B cell (primary cell): Measurements from ENCODE around the gene TMEM185B. TPM values are rescaled to one million over a fixed set of nuclear protein-coding genes. Genes with fewer than 3 reads are reported as not detected.

Experiments used
- ATAC-seq: fragments of 200-7000 bp; cut with Tn5 transposase; one replicate; pipeline ENCODE4 v1.10.0; 2021; ENCODE audit warnings: low read depth, mild to moderate bottlenecking, moderate number of reproducible peaks, moderate library complexity
- CTCF ChIA-PET: fragments of 350-600 bp; sonication (Branson Sonifier 250); formaldehyde crosslinking; loops from one replicate; lab custom pipeline; 2021; ENCODE audit warnings: antibody characterized with exemption, inconsistent platforms; lab: Charles Lee
- POLR2A ChIA-PET: fragments of 350-600 bp; sonication (Branson Sonifier 250); formaldehyde crosslinking; loops from one replicate; lab custom pipeline; 2021; ENCODE audit warnings: antibody characterized with exemption; lab: Charles Lee
- DNase-seq: peaks from one replicate; pipeline ENCODE4 v3.0.0; 2013
- H2AFZ ChIP-seq: 2 replicates; pipeline ENCODE4 v1.6.1; 2012; ENCODE audit warnings: mild to moderate bottlenecking, low read depth, low read length; ENCODE audit not compliant: insufficient read depth, poor library complexity, severe bottlenecking
- H3K27ac ChIP-seq, 2 donors: 1 replicate in 1 of 2; 2 replicates in 1 of 2; pipeline ENCODE4 v1.5.1; 2012 to 2013; ENCODE audit warnings: low read length in 2 of 2, mild to moderate bottlenecking in 2 of 2, moderate library complexity in 1 of 2
- H3K27me3 ChIP-seq, 4 experiments: fragments of 200-600 bp in 1 of 4; sonication (generic) in 1 of 4; replicated peaks in 1 of 4; 1 replicate in 2 of 4; 2 replicates in 2 of 4; pipeline versions ENCODE4 v1.6.1 to v1.7.0; 2013 to 2016; ENCODE audit warnings: low read length in 3 of 4, mild to moderate bottlenecking in 2 of 4, mixed read lengths in 1 of 4, moderate library complexity in 1 of 4; ENCODE audit not compliant: insufficient read depth in 4 of 4, control insufficient read depth in 3 of 4; ENCODE audit errors: control extremely low read depth in 1 of 4
- H3K36me3 ChIP-seq, 2 experiments: replicated peaks in 1 of 2; 1 replicate in 1 of 2; 2 replicates in 1 of 2; pipeline versions ENCODE4 v1.6.1 to v1.7.1; 2013; ENCODE audit warnings: low read length in 1 of 2; ENCODE audit not compliant: insufficient read depth in 2 of 2, control insufficient read depth in 1 of 2; ENCODE audit errors: control extremely low read depth in 1 of 2, extremely low read depth in 1 of 2
- H3K4me1 ChIP-seq, 2 donors: fragments of 200-600 bp in 1 of 2; sonication (generic) in 1 of 2; 1 replicate in 1 of 2; 2 replicates in 1 of 2; pipeline versions ENCODE4 v1.5.1 to v1.6.1; 2013 to 2017; ENCODE audit warnings: low read length in 2 of 2; ENCODE audit not compliant: control insufficient read depth in 2 of 2, insufficient read depth in 2 of 2
- H3K4me2 ChIP-seq: replicated peaks from 2 replicates; pipeline ENCODE3; 2012; ENCODE audit warnings: mild to moderate bottlenecking, low read depth, low read length; ENCODE audit not compliant: poor library complexity, severe bottlenecking
- H3K4me3 ChIP-seq, 5 experiments: fragments of 200-600 bp in 1 of 5; sonication (generic) in 1 of 5; 1 replicate in 3 of 5; 2 replicates in 2 of 5; pipeline versions ENCODE4 v1.5.1 to v1.7.0; 2011 to 2016; ENCODE audit warnings: low read length in 4 of 5, mild to moderate bottlenecking in 4 of 5, low read depth in 2 of 5, control low read depth in 1 of 5, moderate library complexity in 1 of 5; ENCODE audit not compliant: insufficient read depth in 1 of 5; ENCODE audit errors: control extremely low read depth in 1 of 5, extremely low read depth in 1 of 5
- H3K79me2 ChIP-seq: fragments of 200-600 bp; sonication (generic); one replicate; pipeline ENCODE4 v1.6.0; 2016; ENCODE audit warnings: low read length; ENCODE audit not compliant: control insufficient read depth, insufficient read depth
- H3K9ac ChIP-seq: fragments of 200-600 bp; sonication (generic); 2 replicates; pipeline ENCODE4 v1.6.1; 2017; ENCODE audit warnings: mild to moderate bottlenecking, low read length, moderate library complexity
- H3K9me3 ChIP-seq, 3 donors: one replicate each; pipeline versions ENCODE4 v1.6.1 to v1.7.1; 2013; ENCODE audit warnings: low read length in 2 of 3; ENCODE audit not compliant: control insufficient read depth in 2 of 3, insufficient read depth in 1 of 3; ENCODE audit errors: control extremely low read depth in 1 of 3
- H4K20me1 ChIP-seq: 2 replicates; pipeline ENCODE4 v1.6.0; 2012; ENCODE audit warnings: mild to moderate bottlenecking, low read length; ENCODE audit not compliant: insufficient read depth, control insufficient read depth, poor library complexity, severe bottlenecking
- H3K27ac Mint-ChIP-seq: one replicate; pipeline ENCODE4 v1.8.0; 2021; ENCODE audit warnings: mixed read lengths
- H3K27me3 Mint-ChIP-seq: one replicate; pipeline ENCODE4 v1.8.0; 2021; ENCODE audit warnings: mixed read lengths
- H3K4me1 Mint-ChIP-seq: one replicate; pipeline ENCODE4 v1.8.0; 2021; ENCODE audit warnings: mixed read lengths
- H3K4me3 Mint-ChIP-seq: one replicate; pipeline ENCODE4 v1.8.0; 2021; ENCODE audit warnings: mixed read lengths
- H3K9me3 Mint-ChIP-seq: one replicate; pipeline ENCODE4 v1.8.0; 2022; ENCODE audit warnings: mixed read lengths; ENCODE audit not compliant: insufficient read depth
- CTCF ChIP-seq: fragments of 200-600 bp; IDR thresholded peaks from one replicate; pipeline ENCODE4 v1.8.0; 2022; ENCODE audit warnings: antibody characterized with exemption, mild to moderate bottlenecking
- EZH2 ChIP-seq: IDR thresholded peaks from 2 replicates; pipeline ENCODE4 v1.6.1; 2012; ENCODE audit warnings: borderline replicate concordance, low read depth, mild to moderate bottlenecking, moderate library complexity, low read length; ENCODE audit not compliant: insufficient read depth, poor library complexity, severe bottlenecking
- WGBS: methylation state at CpG from one replicate; pipeline ENCODE4 v1.1.5; 2013; ENCODE audit warnings: missing lambda C conversion rate; ENCODE audit not compliant: insufficient coverage; 5-methylcytosine and 5-hydroxymethylcytosine counted together
- intact Hi-C: fragments of 100-400 bp; cut with micrococcal nuclease; formaldehyde crosslinking; loops from one replicate; pipeline ENCODE4 v1.10.0; 2022
- polyA plus RNA-seq: library from polyadenylated mRNA; depleted of rRNA; stranded (reverse); fragments of >200 nt; gene quantifications from 2 replicates; pipeline ENCODE4 v1.2.3, GENCODE V29; 2012
- total RNA-seq, 2 donors: library from RNA; stranded (reverse); fragments of 120-200 nt in 1 of 2; gene quantifications; 1 replicate in 1 of 2; 2 replicates in 1 of 2; pipeline versions ENCODE4 v1.2.3 to v1.2.4, GENCODE V29; 2013 to 2022

Gene TMEM185B
- total and polyA plus RNA-seq, 2 donors (not counting 1 experiment from before 2014, with no cell fraction given) = 29.6 to 36.4 TPM

GRCh38 chr2:120252225-120253020, 29.2 kb upstream of the TMEM185B start, which contains the start of gene RALB:
RALB (plus strand) TSS chr2:120252852; CDS start chr2:120278665, 25,813 bp downstream.
- DNase-seq (peak; percentile 98), ATAC-seq (peak; percentile 94)
- Histone ChIP-seq H3K27me3 (peaks cover 0 to 9% (median 2%) of the 10 kb centered on the region in 4 experiments), H3K4me2 (peak within 1 kb of the TSS; percentile 82), H3K4me1 (peaks cover 51 to 54% of the 10 kb centered on the region in 2 donors), H3K79me2 (peaks cover 57% of the 10 kb centered on the region), H3K9ac (peak within 1 kb of the TSS; percentile 87), H3K36me3 (no peaks in the 10 kb centered on the region), H3K9me3 (peaks cover 0 to 2% (median 0%) of the 10 kb centered on the region in 3 donors), H4K20me1 (peaks cover 6% of the 10 kb centered on the region), H3K4me3 (peak within 1 kb of the TSS; percentile 63 to 95 (median 92)), H3K27ac (peak within 1 kb of the TSS; percentile 65 to 73), H2AFZ (peak within 1 kb of the TSS; percentile 93)
- Mint-ChIP-seq H3K27ac (peak within 1 kb of the TSS; percentile 96), H3K4me1 (peaks cover 60% of the 10 kb centered on the region), H3K27me3 (peaks cover 10% of the 10 kb centered on the region), H3K9me3 (no peaks in the 10 kb centered on the region), H3K4me3 (peak within 1 kb of the TSS; percentile 98)
- intact Hi-C loops = loop anchor here (1.0 to 5.0 kb wide), 10 partner anchors 13 to 886 kb away; partner anchors contain the start of genes C2orf76, DBI, EPB41L5 and PTPN4
- CTCF ChIA-PET = interaction anchor here (0.7 to 4.3 kb wide), 9 partner anchors 13 to 239 kb away, joined by 3 to 29 read pairs (median 4); partner anchors contain the start of genes EPB41L5 and TMEM185B
- WGBS = under 1% methylated on average over 71 of the region's 71 CpGs
- POLR2A ChIA-PET = interaction anchor here (0.6 to 1.7 kb wide), 8 partner anchors 18 to 493 kb away, joined by 3 to 16 read pairs (median 4); partner anchors contain the start of genes EPB41L5, PTPN4 and TMEM185B
- no peak for TF ChIP-seq EZH2
- TF ChIP-seq CTCF = no peak
